Eye (tissue), 1 donor: ENCODE measurements around the gene LINGO3.

Experiments
- DNase-seq: peaks from one replicate; pipeline ENCODE4 v3.0.0-alpha.2; 2015

LINGO3 gene

GRCh38 chr19:2338751-2339643 lies 31.0 kb upstream of the LINGO3 start:
- DNase-seq: no peak

DNA sequence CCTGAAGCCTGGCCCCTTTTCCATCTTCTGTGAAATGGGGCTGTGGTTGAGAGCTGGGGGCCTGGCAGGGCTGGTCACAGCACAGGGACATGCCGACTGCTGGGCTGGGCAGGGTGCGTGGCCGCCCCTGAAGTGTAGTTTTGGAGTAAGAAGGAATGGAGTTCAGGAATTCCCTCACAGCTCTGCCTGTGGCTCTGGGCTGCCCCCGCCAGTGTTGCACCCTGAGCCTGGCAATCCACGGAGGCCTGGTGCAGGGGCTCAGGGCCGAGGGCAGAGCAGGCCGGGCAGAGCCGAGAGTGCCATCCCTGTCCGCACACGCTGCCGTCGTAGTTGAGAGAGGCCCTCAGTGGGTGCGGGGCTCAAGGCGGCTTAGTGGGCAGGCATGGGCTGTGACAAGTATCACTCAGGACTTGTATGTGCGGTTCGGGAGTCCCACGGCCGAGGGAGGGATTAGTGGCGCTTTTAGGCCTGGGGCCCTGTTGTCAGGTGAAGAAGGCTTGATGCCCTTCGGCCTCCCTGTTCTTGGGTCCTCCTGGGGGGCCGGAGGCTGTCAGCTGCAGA lies 30.2 kb upstream of the LINGO3 start:
- no peak for DNase-seq

DNA sequence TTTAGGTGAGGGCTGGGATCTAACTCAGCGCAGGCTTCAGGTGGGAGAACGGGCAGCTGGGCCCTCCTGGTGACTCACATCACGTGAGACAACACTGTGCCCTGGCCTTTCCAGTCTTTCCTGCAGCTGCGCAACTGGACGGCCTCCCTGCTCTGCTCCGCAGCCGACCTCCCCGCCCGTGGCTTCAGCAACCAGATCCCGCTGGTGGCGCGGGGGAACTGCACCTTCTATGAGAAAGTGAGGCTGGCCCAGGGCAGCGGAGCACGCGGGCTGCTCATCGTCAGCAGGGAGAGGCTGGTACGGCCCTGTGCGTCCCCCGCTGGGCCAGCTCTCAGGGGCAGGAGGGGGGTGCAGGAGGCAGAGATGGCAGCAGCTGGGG lies 29.4 kb upstream of the LINGO3 start:
- peak; percentile 93 for DNase-seq

- DNase-seq: peak; percentile 66
Measured at GRCh38 chr19:2336528-2337328, 28.8 kb upstream of the LINGO3 start.

GRCh38 chr19:2335848-2336247 lies 27.9 kb upstream of the LINGO3 start:
- DNase-seq: no peak

DNA sequence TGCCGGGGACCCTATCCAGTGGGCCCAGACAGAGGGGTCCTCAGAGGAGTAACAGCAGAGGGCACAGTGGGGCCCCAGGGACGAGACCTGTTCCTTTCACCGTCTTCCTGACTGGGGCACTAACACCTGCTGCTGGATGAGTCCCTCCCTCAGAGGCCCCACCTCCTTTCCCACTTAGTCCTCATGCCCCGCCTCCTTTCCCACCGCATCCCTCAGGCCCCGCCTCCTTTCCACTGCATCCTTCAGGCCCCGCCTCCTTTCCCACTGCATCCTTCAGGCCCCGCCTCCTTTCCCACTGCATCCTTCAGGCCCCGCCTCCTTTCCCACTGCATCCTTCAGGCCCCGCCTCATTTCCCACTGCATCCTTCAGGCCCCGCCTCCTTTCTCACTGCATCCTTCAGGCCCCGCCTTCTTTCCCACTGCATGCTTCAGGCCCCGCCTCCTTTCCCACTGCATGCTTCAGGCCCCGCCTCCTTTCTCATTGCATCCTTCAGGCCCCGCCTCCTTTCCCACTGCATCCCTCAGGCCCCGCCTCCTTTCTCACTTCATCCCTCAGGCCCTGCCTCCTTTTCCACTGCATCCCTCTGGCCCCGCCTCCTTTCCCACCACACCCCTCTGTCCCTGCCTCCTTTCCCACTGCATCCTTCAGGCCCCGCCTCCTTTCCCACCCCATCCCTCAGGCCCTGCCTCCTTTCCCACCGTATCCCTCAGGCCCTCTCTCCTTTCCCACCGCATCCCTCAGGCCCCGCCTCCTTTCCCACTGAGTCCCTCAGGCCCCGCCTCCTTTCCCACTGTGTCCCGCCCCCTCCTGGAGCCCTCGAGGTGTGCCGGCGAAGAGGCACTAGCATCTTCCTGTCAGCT lies 27.3 kb upstream of the LINGO3 start:
- DNase-seq: peak; percentile 54

- no peak for DNase-seq
Measured at GRCh38 chr19:2334426-2334825, 26.5 kb upstream of the LINGO3 start.

- DNase-seq: no peak
Measured at GRCh38 chr19:2333807-2334211, 25.9 kb upstream of the LINGO3 start.

GRCh38 chr19:2333027-2333806 lies 25.3 kb upstream of the LINGO3 start:
- DNase-seq: peak; percentile 38

DNA sequence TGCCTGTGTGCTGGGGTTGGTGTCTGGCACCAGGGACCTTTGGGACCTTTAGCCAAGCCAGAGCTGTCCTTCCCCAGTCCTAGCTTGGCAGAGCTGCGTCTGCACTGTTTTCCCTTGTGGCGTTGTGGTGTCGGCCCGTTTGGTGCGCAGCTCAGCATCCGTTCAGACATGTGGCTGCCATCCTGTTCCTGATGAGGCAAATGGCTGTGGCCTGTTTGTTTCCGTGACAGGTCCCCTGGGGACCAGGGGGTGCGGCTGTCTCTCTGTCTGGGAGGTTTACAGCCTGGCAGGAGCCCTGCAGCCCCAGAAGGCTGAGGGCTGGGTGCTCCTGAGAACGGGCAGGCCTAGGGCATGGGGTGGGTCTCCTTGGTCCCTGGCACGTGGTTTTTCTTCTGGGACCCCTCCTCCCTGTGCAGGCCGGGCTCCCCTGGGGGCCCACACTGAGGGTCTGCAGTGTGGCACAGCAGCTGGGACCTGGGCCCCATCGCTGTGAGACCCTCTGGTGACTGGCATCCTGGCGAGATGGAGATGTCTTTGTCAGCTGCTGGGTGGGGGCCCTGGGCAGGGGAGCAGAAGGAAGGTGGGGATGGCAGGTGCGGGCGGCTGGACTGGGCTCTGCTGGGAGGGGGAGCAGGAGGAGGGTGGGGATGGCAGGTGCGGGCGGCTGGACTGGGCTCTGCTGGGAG lies 24.5 kb upstream of the LINGO3 start:
- peak; percentile 61 for DNase-seq

GRCh38 chr19:2331601-2332246 lies 23.8 kb upstream of the LINGO3 start:
- no peak for DNase-seq

GRCh38 chr19:2330632-2331284 lies 22.8 kb upstream of the LINGO3 start:
- DNase-seq: no peak

GRCh38 chr19:2330255-2330631 lies 22.3 kb upstream of the LINGO3 start:
- no peak for DNase-seq

- DNase-seq: peak; percentile 88
Measured at GRCh38 chr19:2329501-2329916, 21.6 kb upstream of the LINGO3 start.

DNA sequence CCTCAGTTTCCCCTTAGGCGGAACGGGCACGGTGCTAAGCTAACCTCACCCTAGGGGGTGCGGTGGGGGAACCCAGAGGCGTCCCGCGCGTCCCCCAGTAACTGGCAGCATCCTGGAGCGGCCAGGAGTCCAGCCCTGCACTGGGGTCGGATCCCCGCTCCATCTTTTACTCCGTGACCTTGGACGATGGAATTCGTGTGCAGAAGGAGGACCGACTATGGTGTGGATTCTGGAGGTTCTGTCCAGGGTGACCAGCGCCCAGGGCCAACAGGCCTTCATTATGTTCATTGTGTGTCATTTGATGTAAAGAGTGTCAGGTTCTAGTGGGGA lies 21.2 kb upstream of the LINGO3 start:
- DNase-seq: peak; percentile 51

DNA sequence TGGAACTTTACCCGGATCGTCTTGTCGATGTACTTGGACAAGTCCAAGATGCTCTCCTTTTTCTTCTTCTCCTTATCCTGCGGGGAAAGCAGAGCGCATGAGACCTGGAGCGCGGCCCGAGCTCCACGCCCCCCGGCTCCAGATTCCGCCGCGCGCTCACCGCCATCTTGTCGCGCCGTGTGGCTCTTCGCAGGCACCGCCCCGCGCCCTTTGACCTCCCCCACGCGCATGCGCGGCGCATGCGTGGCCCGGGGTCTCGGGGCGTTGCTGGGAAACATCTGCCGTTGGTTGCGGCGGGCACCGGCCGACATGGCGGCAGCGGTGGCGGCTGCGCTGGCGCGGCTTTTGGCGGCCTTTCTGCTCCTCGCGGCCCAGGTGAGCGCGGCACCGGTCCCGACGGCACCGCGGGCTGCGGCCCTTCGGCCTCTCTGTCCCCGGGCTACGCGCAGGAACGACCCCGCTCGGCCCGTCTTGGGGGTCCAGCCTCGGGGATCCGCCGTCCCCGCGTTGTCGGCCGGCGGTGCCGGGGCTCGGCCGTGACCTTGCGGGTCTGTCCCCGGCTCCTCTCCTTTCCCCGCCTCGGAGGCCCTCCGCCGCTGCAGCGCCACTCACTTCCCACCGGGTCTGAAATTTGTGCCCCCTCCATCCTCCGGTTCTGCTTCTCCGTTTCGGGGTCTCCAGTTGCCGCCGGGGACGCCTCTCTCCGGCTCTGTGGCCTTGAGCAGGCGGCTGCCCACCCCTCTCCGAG lies 20.6 kb upstream of the LINGO3 start, which contains the start of the genes LSM7 and SPPL2B:
Gene LSM7 (minus strand): TSS at position 186 of the 748 bp plus-strand sequence. CDS start 20 bp downstream, at position 166.
Gene SPPL2B (plus strand): TSS at position 284 of the 748 bp plus-strand sequence. CDS start 26 bp downstream, at position 310.
- peak; percentile 97 for DNase-seq

DNA sequence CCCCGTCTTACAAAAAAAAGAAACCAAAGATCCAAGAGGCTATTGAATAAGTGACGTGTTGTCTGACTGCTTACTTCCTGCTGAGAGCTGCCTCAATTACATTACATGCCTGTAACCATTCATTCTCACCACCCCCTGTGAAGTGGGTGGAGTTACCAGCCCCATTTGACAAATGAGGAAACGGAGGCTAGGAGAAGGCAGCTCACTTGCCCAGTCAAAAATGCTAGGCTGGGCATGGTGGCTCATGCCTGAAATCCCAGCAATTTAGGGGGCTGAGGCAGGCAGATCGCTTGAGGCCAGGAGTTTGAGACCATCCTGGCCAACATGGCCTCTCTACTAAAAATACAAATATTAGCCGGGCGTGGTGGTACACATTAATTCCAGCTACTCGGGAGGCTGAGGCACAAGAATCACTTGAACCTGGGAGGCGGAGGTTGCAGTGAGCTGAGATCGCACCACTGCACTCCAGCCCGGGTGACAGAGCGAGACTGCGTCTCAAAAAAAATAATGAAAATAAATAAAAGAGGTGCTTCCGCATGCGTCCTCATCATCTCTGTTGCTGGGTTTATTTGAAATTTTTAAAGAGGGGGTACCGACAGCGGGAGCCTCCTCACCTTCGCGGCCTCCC lies 19.9 kb upstream of the LINGO3 start:
- DNase-seq: peak; percentile 62

DNA sequence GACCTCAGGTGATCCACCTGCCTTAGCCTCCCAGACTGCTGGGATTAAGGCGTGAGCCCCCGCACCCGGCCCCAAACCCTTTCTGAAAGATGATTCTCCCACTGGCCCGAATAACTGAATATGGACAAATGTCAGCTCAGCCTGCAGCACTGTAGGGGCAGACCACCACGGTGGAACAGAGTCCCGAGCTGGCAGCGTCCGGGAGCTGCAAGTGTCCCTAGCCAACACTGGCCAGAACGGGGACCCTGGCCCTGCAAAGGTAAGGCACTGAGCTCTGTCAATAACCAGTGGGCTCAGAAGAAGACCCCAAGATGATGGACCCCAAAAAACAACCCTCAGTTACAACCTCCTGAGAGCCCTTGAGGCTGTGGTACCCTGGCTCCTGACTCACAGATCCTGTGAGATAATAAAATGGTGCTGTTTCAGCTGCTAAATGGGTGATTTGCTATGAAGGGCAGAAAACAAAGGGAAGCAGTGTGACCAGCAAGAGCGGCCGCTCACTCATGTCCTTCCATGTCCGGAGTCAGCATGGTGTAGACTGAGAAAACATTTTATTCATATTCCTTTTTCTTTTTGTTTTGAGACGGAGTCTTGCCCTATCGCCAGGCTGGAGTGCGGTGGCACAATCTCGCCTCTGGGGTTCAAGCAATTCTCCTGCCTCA lies 18.9 kb upstream of the LINGO3 start:
- DNase-seq: no peak
